HepG2 (cell line): ENCODE results near the gene NUDT3. TPM values are rescaled to one million over a fixed set of nuclear protein-coding genes. Genes with fewer than 3 reads are reported as not detected.

Experiments used
- RCOR2 ChIP-seq: IDR thresholded peaks from 2 replicates; pipeline ENCODE4 v1.6.1; 2016; ENCODE audit warnings: missing biosample characterization, missing genetic modification reagents
- RELA ChIP-seq: sonication (generic); formaldehyde crosslinking; IDR thresholded peaks from 2 replicates; pipeline ENCODE4 v1.4.0; 2020; ENCODE audit warnings: missing genetic modification reagents
- RXRB ChIP-seq: IDR thresholded peaks from 2 replicates; pipeline ENCODE4 v1.6.1; 2016; ENCODE audit warnings: borderline replicate concordance, missing genetic modification reagents, missing compliant biosample characterization
- ZNF572 ChIP-seq: sonication (generic); formaldehyde crosslinking; IDR thresholded peaks from 2 replicates; pipeline ENCODE4 v1.5.1; 2020; ENCODE audit warnings: mild to moderate bottlenecking, missing genetic modification reagents
- ZSCAN20 ChIP-seq: sonication (generic); formaldehyde crosslinking; IDR thresholded peaks from 2 replicates; pipeline ENCODE4 v1.4.0; 2020; ENCODE audit warnings: missing genetic modification reagents, mild to moderate bottlenecking, borderline replicate concordance
- polyA plus RNA-seq, 8 experiments: library from polyadenylated mRNA; depleted of rRNA in 3 of 8; stranded (reverse) in 7 of 8; unstranded in 1 of 8; fragments of >200 nt; fragmentation: Illumina TruSeq in 4 of 8; extraction: Trizol in 4 of 8; gene quantifications; 2 replicates each; pipeline versions ENCODE4 v1.2.1 to v1.2.3, GENCODE V29; 2011 to 2016; ENCODE audit warnings: low read depth in 4 of 8, missing spikeins in 1 of 8, mixed read lengths in 1 of 8; ENCODE audit not compliant: insufficient read depth in 1 of 8
- total RNA-seq, 5 experiments: library from RNA; depleted of rRNA; stranded (reverse); fragments of >200 nt; fragmentation: Illumina TruSeq; extraction: Trizol; gene quantifications; 2 replicates each; pipeline ENCODE4 v1.2.3, GENCODE V29; 2016; ENCODE audit warnings: low read depth in 1 of 5
- TF ChIP-seq, protein P1 (sequence below), 2 experiments: fragments of 450-650 bp in 1 of 2; sonication (generic) in 1 of 2; formaldehyde crosslinking in 1 of 2; IDR thresholded peaks; 2 replicates each; pipeline versions ENCODE4 v1.6.1 to v1.8.0; 2016 to 2022; ENCODE audit warnings: antibody characterized with exemption in 1 of 2, mild to moderate bottlenecking in 1 of 2, missing genetic modification reagents in 1 of 2
- TF ChIP-seq, protein P2 (sequence below): sonication (generic); formaldehyde crosslinking; IDR thresholded peaks from 2 replicates; pipeline ENCODE4 v1.4.0; 2020; ENCODE audit warnings: mild to moderate bottlenecking, missing genetic modification reagents
- TF ChIP-seq, protein P3 (sequence below): IDR thresholded peaks from 2 replicates; pipeline ENCODE4 v1.6.1; 2018; ENCODE audit warnings: missing genetic modification reagents
- TF ChIP-seq, protein P4 (sequence below): sonication (generic); formaldehyde crosslinking; IDR thresholded peaks from 2 replicates; pipeline ENCODE4 v1.4.0; 2020; ENCODE audit warnings: missing genetic modification reagents
- TF ChIP-seq, protein P5 (sequence below): sonication (generic); formaldehyde crosslinking; IDR thresholded peaks from 2 replicates; pipeline ENCODE4 v1.8.0; 2022; ENCODE audit warnings: low read depth, missing genetic modification reagents

Gene NUDT3
- total and polyA plus RNA-seq, 2 of the 13 experiments (the other 11 are each of a cell fraction or from before 2014, with no cell fraction given) = 20.2 to 20.6 TPM

DNA sequence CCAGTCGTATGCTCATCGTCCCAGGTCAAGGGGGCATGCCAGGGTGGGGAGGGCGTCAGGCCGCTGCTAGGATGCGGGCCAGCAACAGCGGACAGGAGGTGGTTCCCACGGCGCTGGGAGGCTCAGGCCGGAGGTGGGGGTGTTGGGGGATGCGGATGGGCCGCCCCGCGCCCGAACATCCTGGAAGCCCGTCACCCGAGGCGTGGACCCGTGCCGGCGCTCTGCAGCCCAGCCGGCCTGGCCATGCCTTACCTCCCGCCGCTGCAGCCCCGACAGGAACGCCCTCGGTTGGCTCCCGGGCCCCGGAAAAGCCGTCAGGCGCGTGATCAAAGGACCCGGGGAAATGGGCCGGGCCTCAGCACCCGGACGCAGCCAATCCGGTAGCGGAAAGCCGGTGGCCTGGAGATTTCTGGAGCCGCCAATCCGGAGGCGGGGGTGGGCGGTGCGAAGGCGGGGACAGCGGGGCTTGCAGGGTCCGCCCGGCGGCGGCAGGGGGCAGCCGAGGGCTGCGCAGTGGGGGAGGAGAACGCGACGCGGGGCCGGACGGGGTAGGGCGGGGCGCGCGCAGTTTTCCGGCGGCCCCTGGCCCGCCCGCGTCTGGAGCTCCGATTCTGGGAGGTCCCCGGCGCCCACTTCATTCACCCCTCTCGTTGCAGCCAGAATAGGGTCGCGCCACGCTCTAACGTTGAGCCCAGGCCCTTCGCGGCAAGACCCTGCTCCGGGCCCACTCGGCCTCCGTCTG, 143.6 kb downstream of the NUDT3 start, which contains the start of gene SMIM29 (continued):
- TF ChIP-seq, protein P1, sequence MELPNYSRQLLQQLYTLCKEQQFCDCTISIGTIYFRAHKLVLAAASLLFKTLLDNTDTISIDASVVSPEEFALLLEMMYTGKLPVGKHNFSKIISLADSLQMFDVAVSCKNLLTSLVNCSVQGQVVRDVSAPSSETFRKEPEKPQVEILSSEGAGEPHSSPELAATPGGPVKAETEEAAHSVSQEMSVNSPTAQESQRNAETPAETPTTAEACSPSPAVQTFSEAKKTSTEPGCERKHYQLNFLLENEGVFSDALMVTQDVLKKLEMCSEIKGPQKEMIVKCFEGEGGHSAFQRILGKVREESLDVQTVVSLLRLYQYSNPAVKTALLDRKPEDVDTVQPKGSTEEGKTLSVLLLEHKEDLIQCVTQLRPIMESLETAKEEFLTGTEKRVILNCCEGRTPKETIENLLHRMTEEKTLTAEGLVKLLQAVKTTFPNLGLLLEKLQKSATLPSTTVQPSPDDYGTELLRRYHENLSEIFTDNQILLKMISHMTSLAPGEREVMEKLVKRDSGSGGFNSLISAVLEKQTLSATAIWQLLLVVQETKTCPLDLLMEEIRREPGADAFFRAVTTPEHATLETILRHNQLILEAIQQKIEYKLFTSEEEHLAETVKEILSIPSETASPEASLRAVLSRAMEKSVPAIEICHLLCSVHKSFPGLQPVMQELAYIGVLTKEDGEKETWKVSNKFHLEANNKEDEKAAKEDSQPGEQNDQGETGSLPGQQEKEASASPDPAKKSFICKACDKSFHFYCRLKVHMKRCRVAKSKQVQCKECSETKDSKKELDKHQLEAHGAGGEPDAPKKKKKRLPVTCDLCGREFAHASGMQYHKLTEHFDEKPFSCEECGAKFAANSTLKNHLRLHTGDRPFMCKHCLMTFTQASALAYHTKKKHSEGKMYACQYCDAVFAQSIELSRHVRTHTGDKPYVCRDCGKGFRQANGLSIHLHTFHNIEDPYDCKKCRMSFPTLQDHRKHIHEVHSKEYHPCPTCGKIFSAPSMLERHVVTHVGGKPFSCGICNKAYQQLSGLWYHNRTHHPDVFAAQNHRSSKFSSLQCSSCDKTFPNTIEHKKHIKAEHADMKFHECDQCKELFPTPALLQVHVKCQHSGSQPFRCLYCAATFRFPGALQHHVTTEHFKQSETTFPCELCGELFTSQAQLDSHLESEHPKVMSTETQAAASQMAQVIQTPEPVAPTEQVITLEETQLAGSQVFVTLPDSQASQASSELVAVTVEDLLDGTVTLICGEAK (IDR thresholded peaks at IDR 0.05) = no peak
- TF ChIP-seq, protein P1 (CRISPR knock-in tag; IDR thresholded peaks at IDR 0.05) = no peak
- TF ChIP-seq, protein P2, sequence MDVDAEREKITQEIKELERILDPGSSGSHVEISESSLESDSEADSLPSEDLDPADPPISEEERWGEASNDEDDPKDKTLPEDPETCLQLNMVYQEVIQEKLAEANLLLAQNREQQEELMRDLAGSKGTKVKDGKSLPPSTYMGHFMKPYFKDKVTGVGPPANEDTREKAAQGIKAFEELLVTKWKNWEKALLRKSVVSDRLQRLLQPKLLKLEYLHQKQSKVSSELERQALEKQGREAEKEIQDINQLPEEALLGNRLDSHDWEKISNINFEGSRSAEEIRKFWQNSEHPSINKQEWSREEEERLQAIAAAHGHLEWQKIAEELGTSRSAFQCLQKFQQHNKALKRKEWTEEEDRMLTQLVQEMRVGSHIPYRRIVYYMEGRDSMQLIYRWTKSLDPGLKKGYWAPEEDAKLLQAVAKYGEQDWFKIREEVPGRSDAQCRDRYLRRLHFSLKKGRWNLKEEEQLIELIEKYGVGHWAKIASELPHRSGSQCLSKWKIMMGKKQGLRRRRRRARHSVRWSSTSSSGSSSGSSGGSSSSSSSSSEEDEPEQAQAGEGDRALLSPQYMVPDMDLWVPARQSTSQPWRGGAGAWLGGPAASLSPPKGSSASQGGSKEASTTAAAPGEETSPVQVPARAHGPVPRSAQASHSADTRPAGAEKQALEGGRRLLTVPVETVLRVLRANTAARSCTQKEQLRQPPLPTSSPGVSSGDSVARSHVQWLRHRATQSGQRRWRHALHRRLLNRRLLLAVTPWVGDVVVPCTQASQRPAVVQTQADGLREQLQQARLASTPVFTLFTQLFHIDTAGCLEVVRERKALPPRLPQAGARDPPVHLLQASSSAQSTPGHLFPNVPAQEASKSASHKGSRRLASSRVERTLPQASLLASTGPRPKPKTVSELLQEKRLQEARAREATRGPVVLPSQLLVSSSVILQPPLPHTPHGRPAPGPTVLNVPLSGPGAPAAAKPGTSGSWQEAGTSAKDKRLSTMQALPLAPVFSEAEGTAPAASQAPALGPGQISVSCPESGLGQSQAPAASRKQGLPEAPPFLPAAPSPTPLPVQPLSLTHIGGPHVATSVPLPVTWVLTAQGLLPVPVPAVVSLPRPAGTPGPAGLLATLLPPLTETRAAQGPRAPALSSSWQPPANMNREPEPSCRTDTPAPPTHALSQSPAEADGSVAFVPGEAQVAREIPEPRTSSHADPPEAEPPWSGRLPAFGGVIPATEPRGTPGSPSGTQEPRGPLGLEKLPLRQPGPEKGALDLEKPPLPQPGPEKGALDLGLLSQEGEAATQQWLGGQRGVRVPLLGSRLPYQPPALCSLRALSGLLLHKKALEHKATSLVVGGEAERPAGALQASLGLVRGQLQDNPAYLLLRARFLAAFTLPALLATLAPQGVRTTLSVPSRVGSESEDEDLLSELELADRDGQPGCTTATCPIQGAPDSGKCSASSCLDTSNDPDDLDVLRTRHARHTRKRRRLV (CRISPR knock-in tag) = no peak
- TF ChIP-seq RELA (CRISPR knock-in tag) (peak; percentile 18; the same call in 1 of the 2 replicates), ZNF572 (0 out of 2 replicates have a peak, but pooled peaks have one; percentile 53), RXRB (CRISPR knock-in tag) (peak; percentile 68; the same call in 1 of the 2 replicates), RCOR2 (no peak; the same call in 1 of the 2 replicates), ZSCAN20 (CRISPR knock-in tag) (0 out of 2 replicates have a peak, but pooled peaks have one; percentile 71)
- TF ChIP-seq, protein P3, sequence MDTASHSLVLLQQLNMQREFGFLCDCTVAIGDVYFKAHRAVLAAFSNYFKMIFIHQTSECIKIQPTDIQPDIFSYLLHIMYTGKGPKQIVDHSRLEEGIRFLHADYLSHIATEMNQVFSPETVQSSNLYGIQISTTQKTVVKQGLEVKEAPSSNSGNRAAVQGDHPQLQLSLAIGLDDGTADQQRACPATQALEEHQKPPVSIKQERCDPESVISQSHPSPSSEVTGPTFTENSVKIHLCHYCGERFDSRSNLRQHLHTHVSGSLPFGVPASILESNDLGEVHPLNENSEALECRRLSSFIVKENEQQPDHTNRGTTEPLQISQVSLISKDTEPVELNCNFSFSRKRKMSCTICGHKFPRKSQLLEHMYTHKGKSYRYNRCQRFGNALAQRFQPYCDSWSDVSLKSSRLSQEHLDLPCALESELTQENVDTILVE (CRISPR knock-in tag) = peak; percentile 65
- TF ChIP-seq, protein P4, sequence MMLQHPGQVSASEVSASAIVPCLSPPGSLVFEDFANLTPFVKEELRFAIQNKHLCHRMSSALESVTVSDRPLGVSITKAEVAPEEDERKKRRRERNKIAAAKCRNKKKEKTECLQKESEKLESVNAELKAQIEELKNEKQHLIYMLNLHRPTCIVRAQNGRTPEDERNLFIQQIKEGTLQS = no peak; the same call in 1 of the 2 replicates
- TF ChIP-seq, protein P5, sequence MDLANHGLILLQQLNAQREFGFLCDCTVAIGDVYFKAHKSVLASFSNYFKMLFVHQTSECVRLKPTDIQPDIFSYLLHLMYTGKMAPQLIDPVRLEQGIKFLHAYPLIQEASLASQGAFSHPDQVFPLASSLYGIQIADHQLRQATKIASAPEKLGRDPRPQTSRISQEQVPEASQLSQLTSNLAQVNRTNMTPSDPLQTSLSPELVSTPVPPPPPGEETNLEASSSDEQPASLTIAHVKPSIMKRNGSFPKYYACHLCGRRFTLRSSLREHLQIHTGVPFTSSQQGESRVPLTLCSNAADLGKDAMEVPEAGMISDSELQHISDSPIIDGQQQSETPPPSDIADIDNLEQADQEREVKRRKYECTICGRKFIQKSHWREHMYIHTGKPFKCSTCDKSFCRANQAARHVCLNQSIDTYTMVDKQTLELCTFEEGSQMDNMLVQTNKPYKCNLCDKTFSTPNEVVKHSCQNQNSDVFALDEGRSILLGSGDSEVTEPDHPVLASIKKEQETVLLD = no peak
